HFFc6 (cell line): Measurements from ENCODE around the gene PREX1. TPM values are rescaled to one million over a fixed set of nuclear protein-coding genes. Genes with fewer than 3 reads are reported as not detected.

Experiments used
- DNase-seq: peaks from one replicate; pipeline ENCODE4 v3.0.0-alpha.2; 2018
- H3K27ac Mint-ChIP-seq: 2 replicates; pipeline ENCODE4 v1.8.0; 2020; ENCODE audit warnings: mild to moderate bottlenecking, mixed read lengths
- H3K27me3 Mint-ChIP-seq: 2 replicates; pipeline ENCODE4 v1.8.0; 2021; ENCODE audit warnings: mild to moderate bottlenecking, moderate library complexity, mixed read lengths; ENCODE audit not compliant: insufficient read depth
- H3K36me3 Mint-ChIP-seq: 2 replicates; pipeline ENCODE4 v1.8.0; 2021; ENCODE audit warnings: low read depth, mixed read lengths
- H3K4me1 Mint-ChIP-seq: 2 replicates; pipeline ENCODE4 v1.8.0; 2020; ENCODE audit warnings: low read depth, mixed read lengths
- H3K4me3 Mint-ChIP-seq: 2 replicates; pipeline ENCODE4 v1.8.0; 2020; ENCODE audit warnings: mild to moderate bottlenecking, moderate library complexity, mixed read lengths
- H3K9me3 Mint-ChIP-seq: 2 replicates; pipeline ENCODE4 v1.8.0; 2020; ENCODE audit warnings: mild to moderate bottlenecking, mixed read lengths
- total RNA-seq, 6 experiments: library from RNA; stranded (reverse); fragmentation: NEBNext Ultra II Directional; extraction: Animal tissue kit (Norgen Biotek cat#: 25700); gene quantifications; 2 replicates in 1 of 6; 3 replicates in 5 of 6; pipeline ENCODE4 v1.2.3, GENCODE V29; 2021
- TF ChIP-seq, protein P1 (sequence below): fragments of 200-600 bp; sonication (generic); IDR thresholded peaks from 2 replicates; pipeline ENCODE4 v1.5.0; 2021; ENCODE audit warnings: antibody characterized with exemption, mild to moderate bottlenecking

PREX1 gene
- total RNA-seq, 6 experiments from 2014 or later, result 1.8 to 4.1 (median 2.8) TPM

DNA sequence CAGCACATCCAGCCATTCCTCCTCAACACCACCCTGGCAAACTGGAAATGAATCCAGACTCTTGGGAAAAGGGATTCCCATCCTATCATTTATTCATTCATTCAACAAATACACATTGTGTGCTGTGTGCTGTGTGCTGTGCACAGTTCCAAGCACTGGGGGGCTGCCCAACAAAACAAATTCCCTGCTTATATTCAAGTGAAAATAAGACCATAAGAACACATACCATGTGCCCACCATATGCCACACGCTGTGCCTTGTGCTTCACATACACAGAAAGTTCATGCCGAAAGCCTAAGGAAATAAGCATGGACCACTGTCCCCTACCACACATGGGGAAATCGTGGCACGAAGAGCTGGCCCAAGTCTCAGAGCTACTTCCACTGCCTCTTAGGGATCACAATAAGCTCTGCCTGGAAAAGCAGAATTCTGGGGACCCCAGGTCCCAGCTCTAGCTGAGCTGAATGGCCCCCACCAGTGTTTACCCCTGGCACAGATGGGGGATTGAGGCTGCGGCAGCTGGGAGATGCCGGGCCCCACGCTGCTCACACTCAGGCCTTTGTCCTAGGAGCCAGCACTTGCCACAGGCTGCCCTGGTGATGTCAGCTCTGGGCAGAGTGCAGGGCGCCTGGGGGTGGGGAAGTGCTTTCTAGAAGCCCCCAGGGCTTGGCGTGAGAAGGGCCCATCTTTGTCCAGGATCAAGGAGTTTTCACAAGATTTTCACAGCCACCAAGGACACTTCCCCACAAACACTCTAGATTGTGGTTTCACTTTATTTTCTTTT lies 99.6 kb downstream of the PREX1 start:
- TF ChIP-seq, protein P1, sequence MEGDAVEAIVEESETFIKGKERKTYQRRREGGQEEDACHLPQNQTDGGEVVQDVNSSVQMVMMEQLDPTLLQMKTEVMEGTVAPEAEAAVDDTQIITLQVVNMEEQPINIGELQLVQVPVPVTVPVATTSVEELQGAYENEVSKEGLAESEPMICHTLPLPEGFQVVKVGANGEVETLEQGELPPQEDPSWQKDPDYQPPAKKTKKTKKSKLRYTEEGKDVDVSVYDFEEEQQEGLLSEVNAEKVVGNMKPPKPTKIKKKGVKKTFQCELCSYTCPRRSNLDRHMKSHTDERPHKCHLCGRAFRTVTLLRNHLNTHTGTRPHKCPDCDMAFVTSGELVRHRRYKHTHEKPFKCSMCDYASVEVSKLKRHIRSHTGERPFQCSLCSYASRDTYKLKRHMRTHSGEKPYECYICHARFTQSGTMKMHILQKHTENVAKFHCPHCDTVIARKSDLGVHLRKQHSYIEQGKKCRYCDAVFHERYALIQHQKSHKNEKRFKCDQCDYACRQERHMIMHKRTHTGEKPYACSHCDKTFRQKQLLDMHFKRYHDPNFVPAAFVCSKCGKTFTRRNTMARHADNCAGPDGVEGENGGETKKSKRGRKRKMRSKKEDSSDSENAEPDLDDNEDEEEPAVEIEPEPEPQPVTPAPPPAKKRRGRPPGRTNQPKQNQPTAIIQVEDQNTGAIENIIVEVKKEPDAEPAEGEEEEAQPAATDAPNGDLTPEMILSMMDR, result no peak
- no peak overlapping the region for H3K4me3 Mint-ChIP-seq
- DNase-seq, result no peak
- no peak overlapping the region for H3K27ac Mint-ChIP-seq
- peaks cover 7% of the 10 kb centered on the region for H3K4me1 Mint-ChIP-seq
- peaks cover 6% of the 10 kb centered on the region; the same call in 1 of the 2 replicates for H3K27me3 Mint-ChIP-seq
- H3K36me3 Mint-ChIP-seq, result no peaks in the 10 kb centered on the region
- no peaks in the 10 kb centered on the region for H3K9me3 Mint-ChIP-seq

DNA sequence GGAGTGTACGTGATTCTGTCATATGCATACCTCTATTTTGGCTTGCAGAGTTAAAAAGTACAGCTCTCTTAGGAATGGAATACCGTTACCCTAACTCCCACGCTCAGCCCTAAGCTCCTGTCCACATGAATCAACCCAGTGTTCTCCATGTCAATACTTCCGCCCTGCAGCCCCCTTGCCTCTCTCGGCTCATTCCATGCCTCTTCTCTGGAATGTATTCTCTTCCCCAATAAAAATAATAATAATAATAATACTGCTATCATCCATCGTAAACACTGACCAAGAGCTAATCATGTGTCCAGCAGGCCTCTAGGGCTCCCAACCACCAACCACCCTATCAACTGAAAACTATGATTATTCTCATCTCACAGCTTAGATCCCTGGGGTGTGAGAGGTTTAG lies 100.6 kb downstream of the PREX1 start:
- peaks cover 6% of the 10 kb centered on the region; the same call in 1 of the 2 replicates for H3K27me3 Mint-ChIP-seq
- TF ChIP-seq, protein P1, result no peak
- H3K36me3 Mint-ChIP-seq, result no peaks in the 10 kb centered on the region
- H3K4me1 Mint-ChIP-seq, result peaks cover 17% of the 10 kb centered on the region
- H3K27ac Mint-ChIP-seq, result no peak overlapping the region
- no peaks in the 10 kb centered on the region for H3K9me3 Mint-ChIP-seq
- no peak for DNase-seq
- no peak overlapping the region for H3K4me3 Mint-ChIP-seq

DNA sequence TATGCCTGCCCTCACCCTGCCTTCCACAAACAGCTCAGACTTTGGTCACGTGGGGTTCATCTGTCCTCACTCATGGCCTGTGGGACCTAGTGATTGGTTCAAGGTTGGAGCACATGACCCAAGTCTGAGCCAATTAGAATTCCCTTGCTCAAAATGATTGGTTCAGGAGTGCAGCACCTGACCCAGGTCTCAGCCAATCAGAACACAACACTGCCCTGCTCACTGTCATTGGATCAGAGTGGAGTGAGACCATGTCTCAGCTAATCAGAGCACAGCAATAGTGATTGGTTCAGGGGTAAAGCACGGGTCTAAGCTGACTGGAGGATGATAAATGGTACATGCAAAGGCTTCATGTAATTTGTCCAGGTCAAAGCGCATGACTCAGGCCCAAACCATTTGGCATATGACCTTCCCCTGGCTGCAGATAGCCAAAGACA lies 102.2 kb downstream of the PREX1 start:
- Mint-ChIP-seq H3K27me3 (peaks cover 10% of the 10 kb centered on the region; the same call in 1 of the 2 replicates), H3K27ac (no peak overlapping the region), H3K4me3 (no peak overlapping the region), H3K36me3 (no peaks in the 10 kb centered on the region), H3K4me1 (peaks cover 29% of the 10 kb centered on the region), H3K9me3 (no peaks in the 10 kb centered on the region)
- TF ChIP-seq, protein P1, result no peak
- DNase-seq, result peak; percentile 17

DNA sequence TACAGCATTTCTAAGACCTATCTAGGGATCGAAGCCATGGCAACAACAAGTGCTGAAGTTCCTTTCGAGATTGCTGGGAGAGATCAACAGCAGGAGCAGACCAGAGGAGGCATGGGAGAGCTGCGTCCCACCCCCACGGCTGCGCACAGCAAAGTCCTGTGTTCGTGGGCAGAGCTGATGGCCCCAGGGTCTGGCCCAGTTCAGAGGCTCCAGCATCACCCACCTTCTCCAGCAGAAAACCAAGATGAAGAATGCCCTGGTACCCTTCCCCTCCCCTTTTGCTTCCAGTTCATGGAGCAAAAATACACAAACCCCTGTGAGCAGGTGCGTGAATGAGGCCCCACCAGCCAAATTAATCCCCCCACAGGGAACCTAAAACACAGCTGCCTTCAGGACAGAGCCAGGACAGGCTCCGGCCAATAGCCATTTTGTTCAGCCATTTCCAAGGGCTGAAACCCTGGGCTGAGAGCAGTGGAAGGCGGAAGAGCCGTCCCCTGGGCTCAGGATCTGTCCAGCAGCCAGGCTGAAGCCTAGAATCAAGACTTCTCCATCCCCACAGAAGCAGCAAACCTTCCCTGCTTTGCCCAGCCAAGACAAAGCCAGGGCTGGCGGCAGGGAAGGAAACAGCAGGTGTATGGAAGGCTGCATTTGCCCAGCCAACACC lies 102.8 kb downstream of the PREX1 start:
- Mint-ChIP-seq H3K36me3 (no peaks in the 10 kb centered on the region), H3K4me3 (no peak overlapping the region), H3K27ac (no peak overlapping the region), H3K9me3 (no peaks in the 10 kb centered on the region), H3K4me1 (peaks cover 29% of the 10 kb centered on the region), H3K27me3 (peaks cover 14% of the 10 kb centered on the region)
- no peak for DNase-seq
- TF ChIP-seq, protein P1, result no peak

DNA sequence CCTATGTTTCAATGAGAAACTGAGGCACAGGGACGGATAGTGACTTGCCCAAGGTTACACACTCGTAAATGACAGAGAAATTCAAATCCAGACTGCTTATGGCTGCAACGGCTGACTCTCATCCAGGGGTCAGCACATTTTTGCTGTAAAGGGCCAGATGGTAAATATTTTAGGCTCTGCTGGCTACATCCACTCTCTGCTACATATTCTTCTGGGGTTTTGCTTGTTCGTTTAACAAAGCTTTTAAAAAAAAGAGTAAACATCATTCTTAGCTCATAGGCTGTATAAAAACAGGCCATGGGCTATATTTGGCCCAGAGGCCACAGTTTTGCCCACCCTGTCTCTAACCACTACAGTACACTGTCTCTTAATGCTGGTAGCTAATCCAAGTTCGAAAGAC lies 103.4 kb downstream of the PREX1 start:
- H3K4me1 Mint-ChIP-seq, result peaks cover 29% of the 10 kb centered on the region
- H3K27me3 Mint-ChIP-seq, result peaks cover 17% of the 10 kb centered on the region
- TF ChIP-seq, protein P1, result no peak
- H3K9me3 Mint-ChIP-seq, result no peaks in the 10 kb centered on the region
- no peak for DNase-seq
- H3K27ac Mint-ChIP-seq, result no peak overlapping the region
- no peak overlapping the region for H3K4me3 Mint-ChIP-seq
- no peaks in the 10 kb centered on the region for H3K36me3 Mint-ChIP-seq
